Measurements from ENCODE around the gene TRIO.

Gene TRIO

DNA sequence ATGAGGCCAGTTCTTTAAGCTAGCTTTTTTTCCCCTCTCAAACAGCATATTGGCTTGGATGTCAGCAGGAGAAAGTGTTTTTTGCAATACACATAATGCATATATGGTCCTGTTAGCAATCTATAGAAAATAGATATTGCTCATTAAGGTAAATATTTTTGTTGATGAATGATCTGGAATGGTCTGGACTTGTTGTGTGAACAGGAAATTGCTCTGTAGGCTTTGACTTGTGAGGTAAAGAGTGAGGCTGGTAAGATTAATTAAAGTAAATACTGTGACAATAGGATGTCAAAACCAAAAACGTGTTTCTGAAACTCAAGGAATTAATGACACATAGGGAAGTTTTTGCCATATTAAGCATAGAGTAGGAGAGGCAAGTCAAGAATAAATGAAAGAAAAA, 176.0 kb downstream of the TRIO start:
- Histone ChIP-seq H2AFZ (ENCODE audit: low read length) (no peak overlapping the region), H3K4me1 (ENCODE audit: low read length) (no peaks in the 10 kb centered on the region), H3K9ac (ENCODE audit: low read length) (no peak overlapping the region), H3K4me3 (ENCODE audit: low read length) (no peak overlapping the region), H3K36me3 (replicated peaks; ENCODE audit: insufficient read depth, low read length) (no peaks in the 10 kb centered on the region; the same call in 1 of the 2 replicates), H3K27ac (ENCODE audit: low read length) (no peak overlapping the region), H3K79me2 (ENCODE audit: low read length) (no peaks in the 10 kb centered on the region), H3F3A (ENCODE audit: insufficient read depth, low read length) (no peaks in the 10 kb centered on the region), H3K4me2 (ENCODE audit: low read depth, low read length) (no peak overlapping the region), H4K20me1 (ENCODE audit: insufficient read depth, low read length) (no peaks in the 10 kb centered on the region), H3K27me3 (replicated peaks; ENCODE audit: insufficient read depth, low read length) (no peaks in the 10 kb centered on the region), H3K9me2 (replicated peaks; ENCODE audit: insufficient read depth, low read length) (no peaks in the 10 kb centered on the region), H3K9me3 (replicated peaks; ENCODE audit: insufficient read depth, low read length) (no peaks in the 10 kb centered on the region)
- DNase-seq: no peak
- no peak for TF ChIP-seq EZH2phosphoT487 (IDR thresholded peaks at IDR 0.05; ENCODE audit: low read length)
- TF ChIP-seq EZH2 (optimal IDR thresholded peaks at IDR 0.05; ENCODE audit: low read depth, low read length): no peak

DNA sequence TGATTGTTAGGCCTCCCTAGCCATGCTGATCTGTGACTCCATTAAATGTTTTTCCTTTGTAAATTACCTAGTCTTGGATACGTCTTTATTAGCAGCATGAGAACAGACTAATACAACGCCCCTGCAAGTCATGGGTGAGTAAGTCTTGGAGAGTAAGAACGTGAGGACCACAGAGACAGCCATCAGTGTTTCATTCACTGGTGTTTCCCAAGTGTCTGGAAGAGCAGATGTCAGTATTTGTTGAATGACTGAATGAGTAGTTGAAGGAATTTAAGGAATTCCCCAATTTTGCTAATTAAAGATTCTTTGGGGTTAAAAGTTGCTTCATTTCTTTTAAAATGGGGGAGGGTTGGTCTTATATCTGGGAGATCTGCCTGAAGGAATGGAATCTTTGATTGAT, 178.8 kb downstream of the TRIO start:
- H3K9ac ChIP-seq (ENCODE audit: low read length): no peak overlapping the region
- H3F3A ChIP-seq (ENCODE audit: insufficient read depth, low read length): no peaks in the 10 kb centered on the region
- H3K27ac ChIP-seq (ENCODE audit: low read length): no peak overlapping the region
- DNase-seq: no peak
- H3K9me3 ChIP-seq (replicated peaks; ENCODE audit: insufficient read depth, low read length): no peaks in the 10 kb centered on the region
- H3K4me3 ChIP-seq (ENCODE audit: low read length): no peak overlapping the region
- H3K4me1 ChIP-seq (ENCODE audit: low read length): no peaks in the 10 kb centered on the region
- no peaks in the 10 kb centered on the region for H3K9me2 ChIP-seq (replicated peaks; ENCODE audit: insufficient read depth, low read length)
- H3K36me3 ChIP-seq (replicated peaks; ENCODE audit: insufficient read depth, low read length): no peaks in the 10 kb centered on the region
- H2AFZ ChIP-seq (ENCODE audit: low read length): no peak overlapping the region
- H3K79me2 ChIP-seq (ENCODE audit: low read length): no peaks in the 10 kb centered on the region
- H4K20me1 ChIP-seq (ENCODE audit: insufficient read depth, low read length): no peaks in the 10 kb centered on the region
- TF ChIP-seq, protein P1, sequence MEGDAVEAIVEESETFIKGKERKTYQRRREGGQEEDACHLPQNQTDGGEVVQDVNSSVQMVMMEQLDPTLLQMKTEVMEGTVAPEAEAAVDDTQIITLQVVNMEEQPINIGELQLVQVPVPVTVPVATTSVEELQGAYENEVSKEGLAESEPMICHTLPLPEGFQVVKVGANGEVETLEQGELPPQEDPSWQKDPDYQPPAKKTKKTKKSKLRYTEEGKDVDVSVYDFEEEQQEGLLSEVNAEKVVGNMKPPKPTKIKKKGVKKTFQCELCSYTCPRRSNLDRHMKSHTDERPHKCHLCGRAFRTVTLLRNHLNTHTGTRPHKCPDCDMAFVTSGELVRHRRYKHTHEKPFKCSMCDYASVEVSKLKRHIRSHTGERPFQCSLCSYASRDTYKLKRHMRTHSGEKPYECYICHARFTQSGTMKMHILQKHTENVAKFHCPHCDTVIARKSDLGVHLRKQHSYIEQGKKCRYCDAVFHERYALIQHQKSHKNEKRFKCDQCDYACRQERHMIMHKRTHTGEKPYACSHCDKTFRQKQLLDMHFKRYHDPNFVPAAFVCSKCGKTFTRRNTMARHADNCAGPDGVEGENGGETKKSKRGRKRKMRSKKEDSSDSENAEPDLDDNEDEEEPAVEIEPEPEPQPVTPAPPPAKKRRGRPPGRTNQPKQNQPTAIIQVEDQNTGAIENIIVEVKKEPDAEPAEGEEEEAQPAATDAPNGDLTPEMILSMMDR (IDR thresholded peaks at IDR 0.05; ENCODE audit: low read length): no peak
- TF ChIP-seq EZH2phosphoT487 (IDR thresholded peaks at IDR 0.05; ENCODE audit: low read length) (no peak), EZH2 (optimal IDR thresholded peaks at IDR 0.05; ENCODE audit: low read depth, low read length) (no peak)
- H3K4me2 ChIP-seq (ENCODE audit: low read depth, low read length): no peak overlapping the region
- H3K27me3 ChIP-seq (replicated peaks; ENCODE audit: insufficient read depth, low read length): no peaks in the 10 kb centered on the region

DNA sequence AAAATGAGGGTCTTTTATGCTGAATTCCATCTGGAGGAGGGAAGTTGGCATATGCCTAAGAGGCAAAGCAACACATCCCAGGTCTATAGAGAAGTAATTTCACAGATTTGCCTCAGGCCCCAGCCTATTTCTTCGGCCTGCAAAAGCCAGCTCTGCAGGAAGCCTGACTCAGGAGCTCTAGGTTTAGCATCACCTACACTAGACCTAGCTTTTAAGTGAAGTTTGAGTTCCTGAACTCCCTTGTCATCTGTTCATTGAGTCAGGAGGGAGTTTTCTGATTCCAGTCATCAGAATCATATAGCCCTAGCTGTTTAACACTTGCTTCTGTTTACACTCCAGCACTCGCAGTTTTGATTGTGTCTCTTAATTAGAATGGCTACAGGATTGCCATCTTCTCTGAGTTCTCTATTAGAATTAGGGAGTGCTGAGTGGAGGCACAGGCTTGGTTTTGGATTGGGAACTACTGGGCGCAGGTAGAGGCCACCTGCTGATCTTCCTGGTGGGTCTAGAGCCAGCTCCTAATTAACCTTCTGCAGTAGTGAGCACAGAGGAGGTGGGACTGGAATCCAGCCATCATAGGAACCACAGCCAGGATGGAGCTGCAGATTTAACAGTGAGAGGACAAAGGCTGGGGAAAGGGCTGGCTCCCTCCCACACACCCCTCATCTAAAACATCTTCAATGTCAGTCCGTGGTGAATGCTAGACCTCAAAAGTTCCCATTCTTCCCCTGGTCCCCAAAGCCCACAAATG, 179.5 kb downstream of the TRIO start:
- Histone ChIP-seq H3K79me2 (ENCODE audit: low read length) (no peaks in the 10 kb centered on the region), H3K9me3 (replicated peaks; ENCODE audit: insufficient read depth, low read length) (no peaks in the 10 kb centered on the region), H3K36me3 (replicated peaks; ENCODE audit: insufficient read depth, low read length) (no peaks in the 10 kb centered on the region), H3F3A (ENCODE audit: insufficient read depth, low read length) (no peaks in the 10 kb centered on the region), H3K4me3 (ENCODE audit: low read length) (no peak overlapping the region), H3K9me2 (replicated peaks; ENCODE audit: insufficient read depth, low read length) (no peaks in the 10 kb centered on the region), H3K4me2 (ENCODE audit: low read depth, low read length) (no peak overlapping the region), H2AFZ (ENCODE audit: low read length) (no peak overlapping the region), H3K9ac (ENCODE audit: low read length) (no peak overlapping the region), H4K20me1 (ENCODE audit: insufficient read depth, low read length) (no peaks in the 10 kb centered on the region), H3K27ac (ENCODE audit: low read length) (no peak overlapping the region), H3K27me3 (replicated peaks; ENCODE audit: insufficient read depth, low read length) (no peaks in the 10 kb centered on the region), H3K4me1 (ENCODE audit: low read length) (no peaks in the 10 kb centered on the region)
- no peak for DNase-seq
- no peak for TF ChIP-seq EZH2 (optimal IDR thresholded peaks at IDR 0.05; ENCODE audit: low read depth, low read length)
- TF ChIP-seq, protein P1 (IDR thresholded peaks at IDR 0.05; ENCODE audit: low read length): no peak
- no peak for TF ChIP-seq EZH2phosphoT487 (IDR thresholded peaks at IDR 0.05; ENCODE audit: low read length)

DNA sequence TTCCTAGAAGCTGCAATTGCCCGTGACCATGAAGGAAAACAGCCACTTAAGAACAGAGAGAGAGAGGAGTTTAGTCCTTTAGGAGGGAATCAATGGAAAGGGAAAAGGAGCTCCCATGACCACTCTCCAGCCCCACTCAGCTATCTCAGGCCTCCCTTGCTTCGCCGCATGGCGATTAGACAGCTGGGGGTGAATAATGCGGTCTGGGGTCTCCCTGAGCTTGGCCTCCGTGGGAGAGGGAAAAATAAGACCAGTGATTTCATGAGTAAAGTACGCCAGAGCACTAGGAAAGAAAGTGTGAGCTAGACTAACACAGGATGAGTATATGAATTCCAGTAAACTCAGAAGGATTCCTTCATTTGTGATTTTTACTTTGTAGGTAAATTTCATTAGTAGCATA, 180.3 kb downstream of the TRIO start:
- Histone ChIP-seq H3K27ac (ENCODE audit: low read length) (no peak overlapping the region), H2AFZ (ENCODE audit: low read length) (no peak overlapping the region), H3K9me3 (replicated peaks; ENCODE audit: insufficient read depth, low read length) (no peaks in the 10 kb centered on the region), H3K4me2 (ENCODE audit: low read depth, low read length) (no peak overlapping the region), H4K20me1 (ENCODE audit: insufficient read depth, low read length) (no peaks in the 10 kb centered on the region), H3K4me3 (ENCODE audit: low read length) (no peak overlapping the region), H3K79me2 (ENCODE audit: low read length) (no peaks in the 10 kb centered on the region), H3K27me3 (replicated peaks; ENCODE audit: insufficient read depth, low read length) (no peaks in the 10 kb centered on the region), H3K9ac (ENCODE audit: low read length) (no peak overlapping the region), H3K4me1 (ENCODE audit: low read length) (no peaks in the 10 kb centered on the region), H3K9me2 (replicated peaks; ENCODE audit: insufficient read depth, low read length) (no peaks in the 10 kb centered on the region), H3K36me3 (replicated peaks; ENCODE audit: insufficient read depth, low read length) (no peaks in the 10 kb centered on the region), H3F3A (ENCODE audit: insufficient read depth, low read length) (no peaks in the 10 kb centered on the region)
- TF ChIP-seq EZH2 (optimal IDR thresholded peaks at IDR 0.05; ENCODE audit: low read depth, low read length) (no peak), EZH2phosphoT487 (IDR thresholded peaks at IDR 0.05; ENCODE audit: low read length) (no peak)
- TF ChIP-seq, protein P1 (IDR thresholded peaks at IDR 0.05; ENCODE audit: low read length): no peak
- no peak for DNase-seq
